IMR-90 (cell line): Measurements from ENCODE around the gene SLC25A28. TPM values are rescaled to one million over a fixed set of nuclear protein-coding genes. Genes with fewer than 3 reads are reported as not detected.

ENCODE experiments used
- ATAC-seq: fragments of 200-7000 bp; cut with Tn5 transposase; 2 replicates; pipeline ENCODE4 v1.9.1; 2020; ENCODE audit warnings: low read depth, mild to moderate bottlenecking, moderate library complexity
- BruUV-seq: library from RNA; stranded (reverse); fragments of 400-500 nt; replicated peaks from 2 replicates; lab custom pipeline; 2021; lab: Mats Ljungman, UMichigan
- CTCF ChIA-PET: fragments of 300-600 bp; formaldehyde crosslinking; extraction: SDS; loops from one replicate; lab custom pipeline; 2021; ENCODE audit warnings: antibody characterized with exemption; lab: Yijun Ruan, JAX
- POLR2A ChIA-PET: fragments of 300-600 bp; sonication (Branson Sonifier 250); formaldehyde crosslinking; loops from one replicate; lab custom pipeline; 2022; ENCODE audit warnings: antibody characterized with exemption; ENCODE audit not compliant: unreplicated experiment; lab: Charles Lee
- DNase-seq: peaks from one replicate; pipeline ENCODE4 v3.0.0; 2013
- H2AFZ ChIP-seq: replicated peaks from 2 replicates; pipeline ENCODE3; 2013; ENCODE audit warnings: low read length, mild to moderate bottlenecking; ENCODE audit not compliant: poor library complexity
- H2AK5ac ChIP-seq: 2 replicates; pipeline ENCODE4 v1.6.1; 2013; ENCODE audit warnings: low read depth, low read length, inconsistent platforms
- H2AK9ac ChIP-seq: replicated peaks from 2 replicates; pipeline ENCODE3; 2013; ENCODE audit warnings: mild to moderate bottlenecking, low read depth, low read length, moderate library complexity; ENCODE audit not compliant: poor library complexity
- H2BK120ac ChIP-seq: 2 replicates; pipeline ENCODE4 v1.6.1; 2013; ENCODE audit warnings: low read depth, low read length, inconsistent platforms
- H2BK15ac ChIP-seq: 3 replicates; pipeline ENCODE4 v1.6.1; 2013; ENCODE audit warnings: low read depth, low read length, inconsistent platforms
- H2BK20ac ChIP-seq: 2 replicates; pipeline ENCODE4 v1.6.1; 2013; ENCODE audit warnings: low read depth, mild to moderate bottlenecking, inconsistent platforms, low read length, moderate library complexity
- H2BK5ac ChIP-seq: 2 replicates; pipeline ENCODE4 v1.6.1; 2013; ENCODE audit warnings: mild to moderate bottlenecking, low read depth, low read length, inconsistent platforms; ENCODE audit not compliant: poor library complexity, severe bottlenecking
- H3K14ac ChIP-seq: replicated peaks from 2 replicates; pipeline ENCODE4 v1.6.1; 2013; ENCODE audit warnings: low read depth, low read length, inconsistent platforms
- H3K18ac ChIP-seq: 2 replicates; pipeline ENCODE4 v1.6.1; 2013; ENCODE audit warnings: low read depth, low read length, control low read depth
- H3K23ac ChIP-seq: 2 replicates; pipeline ENCODE4 v1.6.1; 2013; ENCODE audit warnings: low read depth, low read length, inconsistent platforms
- H3K27ac ChIP-seq: 2 replicates; pipeline ENCODE4 v1.5.1; 2013; ENCODE audit warnings: mild to moderate bottlenecking, control low read depth, low read length; ENCODE audit not compliant: insufficient read depth
- H3K27me3 ChIP-seq: 2 replicates; pipeline ENCODE4 v1.6.1; 2013; ENCODE audit warnings: low read length; ENCODE audit not compliant: control insufficient read depth, insufficient read depth
- H3K36me3 ChIP-seq: 2 replicates; pipeline ENCODE4 v1.6.1; 2013; ENCODE audit warnings: low read length, mixed read lengths; ENCODE audit not compliant: control insufficient read depth, insufficient read depth
- H3K4ac ChIP-seq: 2 replicates; pipeline ENCODE4 v1.6.1; 2013; ENCODE audit warnings: low read depth, low read length, inconsistent platforms
- H3K4me1 ChIP-seq: 2 replicates; pipeline ENCODE4 v1.6.1; 2013; ENCODE audit warnings: low read length, mixed read lengths; ENCODE audit not compliant: control insufficient read depth, insufficient read depth
- H3K4me2 ChIP-seq: 2 replicates; pipeline ENCODE4 v1.6.1; 2013; ENCODE audit warnings: low read depth, mild to moderate bottlenecking, control low read depth, low read length, moderate library complexity
- H3K4me3 ChIP-seq: 2 replicates; pipeline ENCODE4 v1.5.1; 2013; ENCODE audit warnings: low read depth, mild to moderate bottlenecking, control low read depth, low read length, moderate library complexity; ENCODE audit not compliant: insufficient read depth
- H3K56ac ChIP-seq: 2 replicates; pipeline ENCODE4 v1.6.1; 2013; ENCODE audit warnings: low read length, inconsistent platforms; ENCODE audit not compliant: insufficient read depth; ENCODE audit errors: extremely low read depth
- H3K79me1 ChIP-seq, 2 experiments: 2 replicates each; pipeline ENCODE4 v1.6.1; 2013; ENCODE audit warnings: low read length in 2 of 2, inconsistent platforms in 1 of 2, low read depth in 1 of 2
- H3K9ac ChIP-seq: 2 replicates; pipeline ENCODE4 v1.6.1; 2013; ENCODE audit warnings: low read depth, low read length, control low read depth
- H3K9me1 ChIP-seq: 2 replicates; pipeline ENCODE4 v1.6.1; 2013; ENCODE audit warnings: low read length, inconsistent platforms; ENCODE audit not compliant: insufficient read depth
- H3K9me3 ChIP-seq: 2 replicates; pipeline ENCODE4 v1.6.1; 2013; ENCODE audit warnings: low read length; ENCODE audit not compliant: control insufficient read depth, insufficient read depth
- H4K20me1 ChIP-seq: 2 replicates; pipeline ENCODE4 v1.6.1; 2013; ENCODE audit warnings: low read length, inconsistent platforms; ENCODE audit not compliant: insufficient read depth
- H4K5ac ChIP-seq: 2 replicates; pipeline ENCODE4 v1.6.1; 2013; ENCODE audit warnings: mild to moderate bottlenecking, low read depth, low read length, control low read depth
- H4K8ac ChIP-seq, 2 experiments: 2 replicates each; pipeline ENCODE4 v1.6.1; 2013; ENCODE audit warnings: low read depth in 2 of 2, low read length in 2 of 2, control low read depth in 1 of 2, inconsistent platforms in 1 of 2
- H4K91ac ChIP-seq: 2 replicates; pipeline ENCODE4 v1.6.1; 2013; ENCODE audit warnings: low read depth, low read length, inconsistent platforms; ENCODE audit not compliant: insufficient read depth
- RAD21 ChIP-seq: IDR thresholded peaks from 2 replicates; pipeline ENCODE4 v1.6.1; 2012; ENCODE audit warnings: low read length, improper control_type of control experiment
- WGBS, 2 experiments: methylation state at CpG; one replicate each; pipeline versions ENCODE4 v1.1.5 to v1.1.7; 2013; ENCODE audit warnings: missing lambda C conversion rate in 2 of 2; ENCODE audit not compliant: insufficient read length in 1 of 2; ENCODE audit errors: extremely low coverage in 2 of 2; 5-methylcytosine and 5-hydroxymethylcytosine counted together
- dilution Hi-C: fragments of 300-500 bp; cut with HindIII; formaldehyde crosslinking; loops from one replicate; pipeline ENCODE4 v1.14.3; 2018; ENCODE audit warnings: low sequenced_read_pairs; ENCODE audit not compliant: unreplicated experiment
- in situ Hi-C: fragments of 300-500 bp; cut with MboI; formaldehyde crosslinking; loops from 3 replicates; pipeline ENCODE4 v1.14.3; 2019; ENCODE audit warnings: low sequenced_read_pairs, inconsistent platforms, mixed read lengths
- intact Hi-C: fragments of 100-400 bp; cut with micrococcal nuclease; formaldehyde crosslinking; loops from 2 replicates; pipeline ENCODE4 v1.10.0; 2022
- polyA plus RNA-seq, 3 experiments: library from polyadenylated mRNA; depleted of rRNA; stranded (reverse); fragments of >200 nt; gene quantifications; 2 replicates each; pipeline ENCODE4 v1.2.3, GENCODE V29; 2012; ENCODE audit warnings: low replicate concordance in 1 of 3
- total RNA-seq: library from RNA; depleted of rRNA; stranded (reverse); fragments of >200 nt; gene quantifications from 2 replicates; pipeline ENCODE4 v1.2.3, GENCODE V29; 2012
- TF ChIP-seq, protein P1 (sequence below): fragments of 150-350 bp; IDR thresholded peaks from 2 replicates; pipeline ENCODE4 v1.6.1; 2016; ENCODE audit warnings: low read depth, mild to moderate bottlenecking, low read length, moderate library complexity, borderline replicate concordance

The SLC25A28 gene
- total and polyA plus RNA-seq, 2 of the 4 experiments (the other 2 are of a cell fraction), result 13.1 to 29.8 TPM

DNA sequence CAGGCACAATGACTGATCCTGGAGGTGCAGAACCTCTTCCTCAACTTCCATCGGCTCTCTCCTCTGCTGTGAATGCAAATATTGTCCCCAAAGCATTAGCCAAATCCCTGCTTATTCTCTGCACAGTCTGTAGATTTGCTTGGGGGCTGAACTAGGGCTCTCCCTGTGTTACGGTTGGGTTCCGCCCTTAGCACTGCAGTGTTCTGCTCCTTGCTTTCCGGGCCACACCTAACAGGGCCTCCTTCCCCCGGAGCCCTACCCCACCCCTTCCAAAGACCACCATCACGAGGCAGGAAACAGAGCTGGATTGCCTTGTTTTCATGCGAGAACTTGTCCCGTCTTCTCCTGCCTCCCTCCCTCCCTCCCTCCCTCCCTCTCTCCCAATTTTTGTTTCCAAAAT, 36.6 kb downstream of the SLC25A28 start:
- Histone ChIP-seq H2BK5ac (no peak overlapping the region), H3K56ac (no peak overlapping the region), H4K8ac (no peak overlapping the region), H2AFZ (no peak overlapping the region), H3K79me1 (no peaks in the 10 kb centered on the region), H3K27ac (no peak overlapping the region), H4K5ac (no peak overlapping the region), H3K4ac (no peak overlapping the region), H2BK15ac (no peak overlapping the region), H3K9me3 (no peaks in the 10 kb centered on the region), H3K9ac (no peak overlapping the region), H3K4me2 (no peak overlapping the region), H2BK120ac (no peak overlapping the region), H2AK5ac (no peak overlapping the region), H3K4me1 (no peaks in the 10 kb centered on the region), H3K4me3 (no peak overlapping the region), H3K36me3 (no peaks in the 10 kb centered on the region), H3K23ac (no peak overlapping the region), H4K20me1 (no peaks in the 10 kb centered on the region), H2AK9ac (no peak overlapping the region), H3K27me3 (peaks cover 53% of the 10 kb centered on the region), H4K91ac (no peak overlapping the region), H3K18ac (no peak overlapping the region), H2BK20ac (no peak overlapping the region), H3K14ac (no peak overlapping the region), H3K9me1 (no peaks in the 10 kb centered on the region)
- no TSS peak for BruUV-seq
- ChIA-PET POLR2A (no interaction called here), CTCF (no interaction called here)
- dilution Hi-C loops (no loop called here), intact Hi-C loops (no loop called here), in situ Hi-C loops (no loop called here)
- DNase-seq (no peak), ATAC-seq (no peak)
- no peak for TF ChIP-seq RAD21
- TF ChIP-seq, protein P1, sequence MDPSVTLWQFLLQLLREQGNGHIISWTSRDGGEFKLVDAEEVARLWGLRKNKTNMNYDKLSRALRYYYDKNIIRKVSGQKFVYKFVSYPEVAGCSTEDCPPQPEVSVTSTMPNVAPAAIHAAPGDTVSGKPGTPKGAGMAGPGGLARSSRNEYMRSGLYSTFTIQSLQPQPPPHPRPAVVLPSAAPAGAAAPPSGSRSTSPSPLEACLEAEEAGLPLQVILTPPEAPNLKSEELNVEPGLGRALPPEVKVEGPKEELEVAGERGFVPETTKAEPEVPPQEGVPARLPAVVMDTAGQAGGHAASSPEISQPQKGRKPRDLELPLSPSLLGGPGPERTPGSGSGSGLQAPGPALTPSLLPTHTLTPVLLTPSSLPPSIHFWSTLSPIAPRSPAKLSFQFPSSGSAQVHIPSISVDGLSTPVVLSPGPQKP, result no peak
- WGBS, 2 experiments, result 90% methylated on average over 2 of the region's 8 CpGs; no CpG with 5 or more reads in 1 of the 2 experiments
